HepG2 (cell line): ENCODE data around the gene DCP2. TPM values are rescaled to one million over a fixed set of nuclear protein-coding genes. Genes with fewer than 3 reads are reported as not detected.

ENCODE experiments used
- CCDC6 ChIP-seq: sonication (generic); formaldehyde crosslinking; IDR thresholded peaks from 2 replicates; pipeline ENCODE4 v1.8.1; 2022; ENCODE audit warnings: mild to moderate bottlenecking, missing genetic modification reagents, moderate library complexity
- CREB3 ChIP-seq: sonication (generic); formaldehyde crosslinking; IDR thresholded peaks from 2 replicates; pipeline ENCODE4 v1.5.0; 2020; ENCODE audit warnings: missing genetic modification reagents
- JUN ChIP-seq: sonication (generic); formaldehyde crosslinking; IDR thresholded peaks from 2 replicates; pipeline ENCODE4 v1.4.0; 2020; ENCODE audit warnings: mild to moderate bottlenecking, missing genetic modification reagents
- KLF15 ChIP-seq: sonication (generic); formaldehyde crosslinking; IDR thresholded peaks from 2 replicates; pipeline ENCODE4 v1.8.1; 2023; ENCODE audit warnings: borderline replicate concordance, mild to moderate bottlenecking, inconsistent platforms, missing genetic modification reagents, mixed read lengths
- MED1 ChIP-seq: sonication (generic); formaldehyde crosslinking; IDR thresholded peaks from 2 replicates; pipeline ENCODE4 v1.4.0; 2020; ENCODE audit warnings: missing genetic modification reagents
- NFE2L2 ChIP-seq: fragments of 150-350 bp; IDR thresholded peaks from 2 replicates; pipeline ENCODE4 v1.6.1; 2014; ENCODE audit warnings: low read length
- PRDM4 ChIP-seq: sonication (generic); formaldehyde crosslinking; IDR thresholded peaks from 2 replicates; pipeline ENCODE4 v1.9.0; 2021; ENCODE audit warnings: missing genetic modification reagents, borderline replicate concordance
- SALL1 ChIP-seq: sonication (generic); formaldehyde crosslinking; IDR thresholded peaks from 2 replicates; pipeline ENCODE4 v1.8.0; 2022; ENCODE audit warnings: mild to moderate bottlenecking, missing genetic modification reagents
- TMF1 ChIP-seq: sonication (generic); formaldehyde crosslinking; IDR thresholded peaks from 2 replicates; pipeline ENCODE4 v1.8.1; 2022; ENCODE audit warnings: low read depth, missing genetic modification reagents
- ZFP91 ChIP-seq: sonication (generic); formaldehyde crosslinking; IDR thresholded peaks from 2 replicates; pipeline ENCODE4 v1.9.0; 2022; ENCODE audit warnings: missing genetic modification reagents, mild to moderate bottlenecking, borderline replicate concordance
- ZNF318 ChIP-seq: sonication (generic); formaldehyde crosslinking; IDR thresholded peaks from 2 replicates; pipeline ENCODE4 v1.4.0; 2020; ENCODE audit warnings: mild to moderate bottlenecking, missing genetic modification reagents
- ZNF333 ChIP-seq: sonication (generic); formaldehyde crosslinking; IDR thresholded peaks from 2 replicates; pipeline ENCODE4 v1.4.0; 2020; ENCODE audit warnings: mild to moderate bottlenecking, missing genetic modification reagents, borderline replicate concordance
- polyA plus RNA-seq, 8 experiments: library from polyadenylated mRNA; depleted of rRNA in 3 of 8; stranded (reverse) in 7 of 8; unstranded in 1 of 8; fragments of >200 nt; fragmentation: Illumina TruSeq in 4 of 8; extraction: Trizol in 4 of 8; gene quantifications; 2 replicates each; pipeline versions ENCODE4 v1.2.1 to v1.2.3, GENCODE V29; 2011 to 2016; ENCODE audit warnings: low read depth in 4 of 8, missing spikeins in 1 of 8, mixed read lengths in 1 of 8; ENCODE audit not compliant: insufficient read depth in 1 of 8
- total RNA-seq, 5 experiments: library from RNA; depleted of rRNA; stranded (reverse); fragments of >200 nt; fragmentation: Illumina TruSeq; extraction: Trizol; gene quantifications; 2 replicates each; pipeline ENCODE4 v1.2.3, GENCODE V29; 2016; ENCODE audit warnings: low read depth in 1 of 5

DCP2 gene
- total and polyA plus RNA-seq, 2 of the 13 experiments (the other 11 are each of a cell fraction or from before 2014, with no cell fraction given): 16.2 to 63.4 TPM

GRCh38 chr5:112976432-112977309 is at the start of gene DCP2 (continued):
- TF ChIP-seq PRDM4 (CRISPR knock-in tag) (no peak), ZFP91 (peak; percentile 91; the same call in 1 of the 2 replicates), ZNF333 (CRISPR knock-in tag) (0 out of 2 replicates have a peak, but pooled peaks have one; percentile 37), JUN (no peak), TMF1 (CRISPR knock-in tag) (no peak), ZNF318 (no peak), SALL1 (CRISPR knock-in tag) (peak; percentile 75), CREB3 (CRISPR knock-in tag) (no peak), KLF15 (CRISPR knock-in tag) (peak; percentile 54; the same call in 1 of the 2 replicates), CCDC6 (CRISPR knock-in tag) (peak; percentile 91; the same call in 1 of the 2 replicates), NFE2L2 (no peak), MED1 (CRISPR knock-in tag) (peak; percentile 46)
